ENCODE measurements around the gene CITED1.
"Not testable (repeated sequence)": the region's sequence is repeated elsewhere in the genome, so short reads cannot be mapped to it uniquely, and the experiment has no call there.

CITED1 gene, protein sequence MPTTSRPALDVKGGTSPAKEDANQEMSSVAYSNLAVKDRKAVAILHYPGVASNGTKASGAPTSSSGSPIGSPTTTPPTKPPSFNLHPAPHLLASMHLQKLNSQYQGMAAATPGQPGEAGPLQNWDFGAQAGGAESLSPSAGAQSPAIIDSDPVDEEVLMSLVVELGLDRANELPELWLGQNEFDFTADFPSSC

DNA sequence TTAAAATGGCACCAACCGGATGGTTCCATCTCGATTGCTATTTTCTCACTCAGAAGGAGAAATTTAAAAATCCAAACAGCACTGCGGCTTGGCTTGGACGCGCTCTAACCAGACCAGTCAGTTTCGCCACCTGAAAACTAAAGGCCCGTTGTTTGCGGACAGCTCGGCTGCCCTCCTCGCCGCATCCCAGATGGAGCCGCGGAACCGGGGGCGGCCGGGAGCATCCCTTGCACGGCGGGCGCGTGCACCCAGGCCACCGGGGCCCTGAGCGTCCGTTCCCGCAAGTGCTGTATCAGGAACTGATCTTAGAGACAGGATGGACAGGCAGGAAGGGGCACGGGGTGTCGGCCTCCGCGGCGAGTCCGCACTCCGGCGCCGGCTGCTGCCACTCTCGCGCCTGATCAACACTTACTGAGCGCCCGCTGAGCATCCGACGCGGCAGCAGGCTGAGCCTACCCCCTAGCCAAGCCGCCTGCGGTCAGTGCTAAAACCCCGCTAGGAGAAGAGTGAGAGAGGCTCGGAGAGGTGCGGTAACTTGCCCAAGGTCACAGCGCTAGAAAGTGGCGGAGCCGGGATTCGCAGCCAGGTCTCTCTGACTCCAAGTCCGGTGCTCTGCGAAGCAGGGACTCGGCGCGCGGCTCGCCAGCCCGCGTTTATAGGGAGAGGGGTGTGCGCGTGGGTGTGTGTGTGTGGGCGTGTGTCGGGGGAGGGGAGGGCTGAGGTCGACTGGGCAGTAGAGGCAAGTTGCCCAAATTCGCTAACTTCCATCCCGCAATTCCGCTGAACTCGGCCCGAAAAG, at the start of gene CITED1:
TSS of gene CITED1 (minus strand) at position 629 of the 799 bp plus-strand sequence. CDS start 3,045 bp downstream, outside the sequence.
- FAIRE-seq = no peak

DNA sequence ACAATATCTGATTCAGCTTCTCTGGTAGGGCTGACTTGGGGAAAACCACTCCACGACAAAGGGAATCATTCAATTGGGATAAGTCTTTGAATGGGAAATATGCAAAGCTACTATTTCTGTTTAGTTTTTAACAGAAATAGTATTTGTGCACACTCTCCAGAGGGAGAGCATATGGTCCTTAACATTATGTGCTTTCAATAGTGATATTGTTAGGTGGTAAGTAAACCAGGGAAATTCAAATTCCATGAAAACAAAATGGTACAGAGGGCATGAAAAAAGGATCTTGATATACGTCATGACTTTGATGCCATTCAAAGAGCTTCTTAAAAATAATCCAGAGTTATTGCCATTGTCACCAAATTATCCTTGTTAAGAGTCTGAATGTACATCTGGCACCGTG, 47.1 kb upstream of the CITED1 start:
- FAIRE-seq = no peak

GRCh38 chrX:72351606-72352334, 46.1 kb upstream of the CITED1 start:
- no peak for FAIRE-seq

DNA sequence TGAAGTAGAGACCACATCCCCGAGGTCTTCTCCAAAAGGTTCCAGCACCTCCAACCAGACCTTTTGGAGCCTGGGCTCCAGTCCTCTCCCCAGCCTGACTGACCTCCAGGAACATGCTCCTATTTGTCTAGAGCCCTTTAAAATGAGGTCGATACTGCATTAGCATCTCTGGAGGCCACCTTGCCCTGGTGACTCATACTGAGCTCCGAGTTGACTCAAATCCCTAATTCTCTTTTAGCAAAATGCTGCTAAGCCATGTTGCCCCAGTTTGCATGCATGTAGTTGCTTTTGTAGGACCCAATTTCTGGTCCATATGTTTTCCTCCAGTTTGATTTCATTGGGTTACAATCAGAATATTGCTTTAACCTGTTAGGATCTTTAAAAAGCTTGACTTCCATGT, 43.5 kb upstream of the CITED1 start:
- FAIRE-seq = no peak

DNA sequence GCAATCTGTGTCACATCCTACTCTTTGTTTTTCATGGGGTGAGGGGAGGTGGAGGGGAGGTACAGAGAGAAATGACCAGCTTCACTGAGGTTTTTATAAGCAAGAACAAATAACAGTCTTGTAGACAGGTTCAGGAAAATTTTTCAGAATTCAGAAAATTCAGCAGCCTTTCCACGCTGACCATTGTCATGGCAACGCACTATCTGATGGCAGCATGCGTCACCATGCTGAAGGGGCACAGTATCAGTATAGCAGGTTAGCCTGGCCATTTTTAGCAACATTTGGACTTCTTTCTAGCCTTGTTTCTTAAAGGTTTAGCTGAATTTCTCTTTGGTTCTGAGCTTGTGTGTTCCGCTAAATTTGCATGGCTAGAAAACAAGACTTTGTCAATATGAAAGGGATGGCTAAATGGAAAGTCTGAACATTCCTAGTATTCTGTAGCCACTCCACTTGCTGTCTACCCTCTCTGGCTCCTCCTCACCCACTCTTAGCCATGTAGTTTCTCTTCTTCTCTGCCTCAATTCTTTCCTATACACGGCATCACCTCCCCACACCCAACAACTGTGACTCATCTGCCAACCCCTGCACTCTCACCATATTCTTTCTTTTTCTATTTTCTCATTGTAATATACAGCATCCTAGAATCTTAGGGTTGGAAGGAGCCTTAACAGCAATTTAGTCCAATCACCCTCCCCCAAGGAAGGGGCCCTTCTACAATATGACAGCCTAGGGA, 42.7 kb upstream of the CITED1 start:
- FAIRE-seq = no peak

GRCh38 chrX:72347366-72347765, 41.7 kb upstream of the CITED1 start:
- FAIRE-seq = no peak

DNA sequence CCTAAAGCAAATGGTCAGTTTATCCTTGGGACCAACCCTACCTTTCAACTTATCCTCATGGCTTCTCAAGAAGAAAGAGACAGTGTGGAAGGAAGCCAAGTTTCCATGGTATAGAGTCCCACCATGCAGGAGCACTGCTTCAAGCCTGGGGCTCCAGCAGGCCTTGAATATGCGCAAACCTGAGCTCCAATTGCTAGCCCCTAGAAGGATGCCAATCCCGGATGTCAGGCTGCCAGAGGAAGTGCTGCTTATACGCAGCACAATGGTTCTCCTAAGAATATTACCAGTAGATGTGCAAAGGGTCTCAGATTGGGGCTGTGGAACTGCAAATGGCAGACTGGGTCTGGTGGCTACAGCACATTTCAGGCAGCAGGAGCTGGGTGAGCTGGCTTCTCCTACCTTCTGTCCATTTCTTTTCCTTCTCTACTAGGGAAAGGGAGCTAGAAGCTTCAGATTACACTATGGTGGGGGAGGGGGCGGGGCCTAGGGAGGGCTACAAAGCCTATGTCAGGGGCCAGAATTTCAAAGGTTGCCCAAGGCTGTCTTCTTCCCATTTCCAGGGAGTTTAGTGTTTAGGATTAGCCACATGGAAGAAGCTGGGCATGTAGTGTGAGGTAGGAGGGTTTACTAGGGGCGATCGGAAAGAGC, 40.7 kb upstream of the CITED1 start:
- FAIRE-seq = no peak

GRCh38 chrX:72340626-72341025, 34.9 kb upstream of the CITED1 start:
- FAIRE-seq = no peak

GRCh38 chrX:72340041-72340440, 34.3 kb upstream of the CITED1 start:
- no peak for FAIRE-seq

DNA sequence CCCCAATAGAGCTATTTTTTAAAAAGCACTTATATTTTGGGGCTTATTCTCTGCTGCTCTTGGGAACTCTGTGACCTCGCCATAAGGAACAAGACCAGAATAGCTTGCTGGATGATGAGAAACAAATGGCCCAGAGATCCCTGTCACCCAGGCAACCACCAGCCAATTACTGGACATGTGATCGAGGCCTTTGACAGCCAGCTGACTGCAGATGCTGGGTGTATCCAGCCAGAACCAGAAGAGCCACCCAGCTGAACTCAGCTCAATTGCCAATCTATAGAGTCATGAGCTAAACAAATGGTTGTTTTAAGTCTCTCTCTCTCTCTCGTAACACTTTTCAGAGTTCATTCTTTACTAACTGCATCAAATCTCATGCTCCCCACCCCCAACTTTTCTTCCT, 24.4 kb upstream of the CITED1 start:
- no peak for FAIRE-seq

GRCh38 chrX:72326605-72327300, 21.0 kb upstream of the CITED1 start:
- FAIRE-seq = no peak

GRCh38 chrX:72319651-72320050, 13.9 kb upstream of the CITED1 start:
- not testable (repeated sequence) for FAIRE-seq

DNA sequence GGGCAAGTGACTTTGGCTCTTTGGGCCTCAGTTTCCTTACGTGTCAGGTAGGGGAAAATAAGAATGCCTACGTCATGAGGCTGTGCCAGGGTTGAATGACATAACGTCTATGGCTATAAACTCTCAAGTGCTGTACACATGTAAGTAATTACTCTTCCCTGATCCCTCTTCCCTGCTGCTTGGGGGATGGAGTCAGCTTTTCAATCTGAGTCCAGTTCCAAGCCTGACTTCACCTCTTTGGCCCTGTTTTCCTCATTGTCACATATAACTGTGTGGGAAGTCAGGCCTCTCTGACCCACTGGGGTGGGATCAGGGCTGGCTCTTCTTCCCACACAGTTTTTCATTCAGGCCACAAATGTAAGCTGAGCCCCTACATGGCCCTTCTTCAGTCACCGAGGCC, 11.4 kb upstream of the CITED1 start:
- FAIRE-seq = no peak

DNA sequence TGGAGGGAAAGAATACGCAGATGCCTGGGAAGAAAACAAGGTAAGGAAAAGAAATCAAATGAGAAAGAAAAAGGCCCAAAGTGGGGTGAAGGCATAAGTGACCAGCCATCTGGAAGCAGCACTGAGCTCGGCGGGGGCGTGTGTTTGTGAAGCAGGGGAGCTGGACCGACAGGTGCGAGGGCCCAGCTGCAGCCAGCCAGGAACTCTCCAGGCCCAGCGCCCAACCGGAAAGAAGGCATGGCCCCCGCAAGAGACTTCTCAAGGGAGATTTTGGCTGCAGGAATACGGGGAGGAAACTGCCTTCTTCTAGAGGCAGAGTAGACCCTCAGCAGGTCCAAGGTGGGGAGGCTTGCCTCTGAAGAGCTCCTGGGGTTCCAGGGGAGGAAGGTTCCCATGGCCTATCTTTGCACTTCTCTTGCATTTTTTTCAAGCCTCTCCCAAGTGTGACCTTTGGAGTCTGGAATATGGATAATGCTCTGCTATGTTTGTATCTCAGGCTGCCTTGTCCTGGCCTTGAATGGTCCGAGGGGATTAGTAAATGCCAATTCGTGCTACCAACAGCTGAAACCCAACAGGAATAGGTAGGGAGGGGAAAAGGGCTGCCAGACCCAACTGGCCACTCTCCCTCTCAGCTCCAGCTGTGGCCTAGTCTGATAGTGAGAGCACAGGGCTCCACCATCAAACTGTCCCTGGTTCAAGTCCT, 10.8 kb upstream of the CITED1 start:
- no peak for FAIRE-seq

DNA sequence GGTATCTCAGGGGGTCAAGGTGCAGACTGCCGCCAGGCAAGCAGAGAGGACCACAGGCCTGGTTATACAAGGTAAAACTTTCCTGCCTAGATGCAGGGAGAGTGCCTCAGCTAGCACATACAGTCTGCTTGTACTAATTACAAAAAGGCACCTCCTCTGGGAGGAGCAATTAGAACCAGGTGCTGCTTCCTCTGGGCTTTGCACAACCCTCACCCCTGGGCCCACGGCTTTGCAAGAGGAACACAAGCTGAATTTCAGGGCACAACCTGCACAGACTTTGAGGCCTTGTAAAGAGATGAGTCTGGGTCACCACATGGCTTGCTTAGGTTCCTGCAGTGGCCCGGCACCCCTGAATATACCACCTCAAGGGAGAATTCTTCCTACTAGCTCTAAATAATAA, 9.2 kb upstream of the CITED1 start:
- no peak for FAIRE-seq

- no peak for FAIRE-seq
Observed at GRCh38 chrX:72313707-72314641, 8.3 kb upstream of the CITED1 start.

DNA sequence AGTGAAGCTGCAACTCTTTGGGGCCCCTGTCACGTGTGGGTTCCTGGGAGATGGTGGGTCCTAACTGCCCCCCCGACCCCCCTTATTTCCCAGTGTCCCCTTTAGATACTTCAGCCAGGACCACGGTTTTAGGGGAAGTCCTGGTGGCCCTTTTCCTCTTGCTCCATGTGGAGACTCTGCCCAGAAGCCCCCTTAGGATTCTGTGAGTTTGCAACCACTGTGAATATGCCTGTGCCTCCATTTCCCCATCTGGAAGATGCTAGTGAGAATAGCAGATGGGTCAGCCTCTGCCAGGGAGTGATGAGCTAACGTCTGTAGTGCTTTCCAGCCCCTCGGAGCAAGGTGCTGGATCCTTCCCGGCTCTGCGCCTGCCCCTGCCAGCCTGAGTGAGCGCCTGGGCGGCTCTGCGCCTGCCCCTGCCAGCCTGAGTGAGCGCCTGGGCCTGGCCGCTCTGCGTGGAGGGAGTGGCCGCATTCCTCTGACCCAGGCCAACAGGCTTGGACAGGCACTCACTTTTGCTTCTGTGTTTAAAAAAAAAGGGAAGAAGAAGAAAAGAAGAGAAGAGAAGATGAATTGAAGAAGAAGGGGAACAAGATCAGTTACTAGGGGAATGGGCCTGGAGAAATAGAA, 6.7 kb upstream of the CITED1 start:
- FAIRE-seq = no peak

DNA sequence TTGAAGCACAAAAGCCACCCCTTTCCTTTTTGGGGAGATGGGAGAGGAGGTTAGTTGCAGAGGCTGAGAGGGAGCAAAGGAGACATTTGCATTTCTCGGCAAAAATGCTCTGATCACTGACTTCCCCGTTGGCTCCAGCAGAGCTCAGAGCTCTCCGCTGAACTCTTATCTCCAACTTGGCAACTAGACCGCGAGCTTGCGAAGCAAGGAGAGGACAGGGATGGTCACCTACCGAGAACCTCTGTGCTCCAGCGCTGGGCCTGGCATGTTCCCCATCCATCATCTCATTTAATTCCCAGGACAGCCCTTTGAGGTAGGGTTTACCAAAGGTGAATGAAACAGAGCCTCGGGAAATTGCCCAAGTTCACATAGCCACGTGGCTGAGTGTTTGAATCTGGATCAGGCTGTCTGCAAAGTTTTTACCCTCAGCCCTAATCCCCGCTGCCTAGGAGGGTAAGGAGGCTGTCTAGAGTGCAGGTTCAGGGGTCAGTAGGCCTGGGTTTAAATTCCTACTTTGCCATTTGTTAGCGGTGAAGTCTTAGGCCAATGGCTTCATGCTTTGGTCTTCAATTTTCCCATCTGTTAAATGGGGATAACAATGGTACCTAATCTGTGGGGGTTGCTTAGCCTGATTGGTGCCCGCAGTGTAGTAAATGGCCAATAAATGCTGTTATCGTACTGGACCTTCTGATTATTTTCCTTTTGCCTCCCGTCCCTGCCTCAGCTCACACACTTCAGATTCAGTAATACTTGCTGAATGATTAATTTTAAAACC, 3.8 kb upstream of the CITED1 start:
- no peak for FAIRE-seq

Measured in TTC549 (cell line).